GM19240 (cell line): ENCODE data around the gene MSRB1.
"Not testable (repeated sequence)": the region's sequence is repeated elsewhere in the genome, so short reads cannot be mapped to it uniquely, and the experiment has no call there.

Experiments
- DNase-seq: peaks from one replicate; pipeline ENCODE4 v3.0.0; 2011; ENCODE audit warnings: low spot score; ENCODE audit not compliant: insufficient read length

The MSRB1 gene

DNA sequence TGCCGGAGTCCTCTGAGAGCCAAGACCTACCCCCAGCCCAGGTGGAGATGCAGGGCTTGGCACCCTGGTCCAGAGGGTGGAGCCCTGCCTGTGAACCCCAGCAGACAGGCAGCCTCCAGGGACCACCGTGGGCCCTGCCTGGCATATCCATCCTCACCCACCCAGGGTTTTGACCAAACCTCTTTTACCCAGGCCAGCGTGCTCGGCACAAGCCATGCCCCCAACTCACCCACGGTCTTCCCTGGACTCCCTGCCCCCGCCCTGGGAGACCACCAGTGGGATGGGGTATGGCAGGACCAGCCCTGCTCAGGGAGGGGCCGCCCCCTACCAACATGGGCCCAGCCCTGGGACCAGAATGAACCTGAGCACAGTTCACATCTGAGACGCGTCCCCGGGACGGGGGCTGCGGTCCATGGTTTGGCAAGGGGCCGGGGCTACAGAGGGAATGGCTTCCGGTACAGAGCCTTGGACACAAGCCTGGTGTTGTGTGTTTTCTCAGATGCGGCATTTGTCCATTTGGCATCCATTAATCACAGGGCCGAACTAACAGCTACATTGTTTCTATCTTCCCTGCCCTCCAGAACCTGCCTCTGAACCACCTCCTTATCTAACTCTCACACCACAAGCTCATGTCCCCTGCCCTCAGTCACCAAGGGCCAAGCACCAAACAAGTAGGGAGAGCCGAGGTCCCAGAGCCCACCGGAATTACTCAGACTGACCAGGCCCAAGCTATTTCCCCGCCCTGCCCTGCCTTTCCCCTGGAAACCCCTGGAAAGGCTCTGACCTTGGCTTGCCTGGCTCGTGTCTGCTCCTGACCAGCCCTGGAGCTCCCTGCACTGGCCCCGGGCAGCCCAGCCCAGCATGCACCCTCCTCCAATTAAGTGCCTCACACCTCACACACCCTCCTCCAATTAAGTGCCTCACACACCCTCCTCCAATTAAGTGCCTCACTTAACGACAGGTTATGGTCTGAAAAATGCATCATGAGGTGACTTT is 38.9 kb downstream of the MSRB1 start:
- DNase-seq: no peak

DNA sequence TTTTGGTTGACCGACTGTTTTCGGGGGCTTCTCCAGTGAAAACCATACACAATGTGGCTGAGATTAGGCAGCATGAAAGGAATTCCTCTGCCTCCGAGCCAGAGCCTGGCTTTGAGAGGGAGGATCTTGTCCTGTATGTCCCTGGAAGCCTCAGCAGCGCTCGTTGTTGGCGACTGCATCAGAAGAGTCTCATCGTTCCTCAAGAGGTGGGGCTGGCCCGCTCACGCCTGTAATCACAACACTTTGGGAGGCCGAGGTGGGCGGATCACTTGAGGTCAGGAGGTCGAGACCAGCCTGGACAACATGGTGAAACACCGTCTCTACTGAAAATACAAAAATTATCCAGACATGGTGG is 39.8 kb downstream of the MSRB1 start:
- no peak for DNase-seq

DNA sequence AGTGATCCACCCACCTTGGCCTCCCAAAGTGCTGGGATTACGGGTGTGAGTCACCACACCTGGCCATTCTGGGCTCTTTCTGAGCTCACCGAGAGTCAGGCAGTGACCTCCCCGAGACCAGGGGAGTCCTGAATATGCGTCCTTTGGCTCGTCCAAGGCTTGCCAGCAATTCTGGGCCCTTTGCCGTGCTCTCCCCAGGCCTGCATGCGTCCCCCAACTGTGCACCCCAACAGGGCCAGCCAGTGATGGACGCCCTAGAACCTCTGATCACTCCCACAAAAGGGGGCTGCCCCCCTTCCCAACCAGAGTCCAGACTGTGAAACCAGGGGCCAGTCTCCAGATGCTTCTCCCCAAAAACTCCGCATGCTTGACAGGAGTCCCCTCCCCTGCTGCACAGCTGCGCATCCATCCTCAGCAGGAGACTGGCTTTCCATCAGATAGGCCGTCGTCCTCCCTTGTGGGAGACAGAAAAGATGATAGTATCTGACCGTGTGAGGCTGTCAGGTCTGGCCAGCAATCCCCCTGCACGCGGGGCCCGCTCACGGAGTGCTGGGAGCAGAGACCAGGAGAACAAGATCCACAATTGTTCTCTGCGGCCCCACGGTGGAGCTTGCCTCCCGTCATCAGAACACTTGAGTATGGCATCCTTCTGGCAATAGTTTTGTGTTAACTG is 40.3 kb downstream of the MSRB1 start:
- DNase-seq: no peak

DNA sequence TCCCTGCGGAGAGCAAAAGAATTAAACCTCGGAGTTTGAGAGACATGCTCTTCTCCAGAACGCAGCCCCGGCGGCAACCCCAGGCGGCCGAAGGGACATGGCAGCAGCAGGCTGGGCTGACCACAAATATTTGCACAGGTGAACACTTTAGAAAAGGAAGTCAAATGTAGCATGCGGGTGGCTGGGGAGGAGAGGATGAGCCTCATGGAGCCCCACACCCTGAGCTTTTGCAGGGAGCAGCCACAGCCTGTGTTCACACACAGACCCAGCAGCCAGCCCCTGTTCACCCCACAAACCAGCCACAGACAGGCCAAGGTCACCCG is 42.6 kb downstream of the MSRB1 start:
- no peak for DNase-seq

DNA sequence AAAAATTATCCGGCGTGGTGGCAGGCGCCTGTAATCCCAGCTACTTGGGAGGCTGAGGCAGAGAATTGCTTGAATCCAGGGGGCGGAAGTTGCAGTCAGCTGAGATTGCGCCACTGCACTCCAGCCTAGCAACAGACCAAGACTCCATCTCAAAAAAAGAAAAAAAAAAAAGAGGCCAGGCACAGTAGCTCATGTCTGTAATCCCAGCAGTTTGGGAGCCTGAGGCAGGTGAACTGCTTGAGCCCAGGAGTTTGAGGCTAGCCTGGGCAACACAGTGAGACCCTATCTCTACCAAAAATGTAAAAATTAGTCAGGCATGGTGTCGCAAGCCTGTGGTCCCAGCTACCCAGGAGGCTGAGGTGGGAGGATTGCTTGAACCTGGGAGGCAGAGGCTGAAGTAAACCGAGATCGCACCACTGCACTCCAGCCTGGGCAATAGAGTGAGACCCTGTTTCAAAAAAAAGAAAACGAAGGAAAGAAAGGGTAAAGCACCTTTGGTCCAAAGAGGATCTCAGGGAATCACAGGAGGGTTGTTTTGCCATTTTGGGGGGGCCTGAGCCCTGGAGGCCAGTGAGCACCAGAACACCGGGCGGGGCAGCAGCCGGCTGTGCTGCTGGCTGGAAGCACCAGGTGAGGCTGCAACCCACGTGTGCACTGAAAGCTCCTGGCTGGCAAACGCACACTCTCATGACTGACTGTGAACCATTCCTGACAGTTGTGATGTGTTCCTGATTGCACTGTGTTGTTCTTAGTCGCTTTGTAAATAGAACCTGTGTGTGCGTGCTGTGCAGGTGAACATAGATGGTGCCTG is 43.2 kb downstream of the MSRB1 start:
- DNase-seq: no peak

DNA sequence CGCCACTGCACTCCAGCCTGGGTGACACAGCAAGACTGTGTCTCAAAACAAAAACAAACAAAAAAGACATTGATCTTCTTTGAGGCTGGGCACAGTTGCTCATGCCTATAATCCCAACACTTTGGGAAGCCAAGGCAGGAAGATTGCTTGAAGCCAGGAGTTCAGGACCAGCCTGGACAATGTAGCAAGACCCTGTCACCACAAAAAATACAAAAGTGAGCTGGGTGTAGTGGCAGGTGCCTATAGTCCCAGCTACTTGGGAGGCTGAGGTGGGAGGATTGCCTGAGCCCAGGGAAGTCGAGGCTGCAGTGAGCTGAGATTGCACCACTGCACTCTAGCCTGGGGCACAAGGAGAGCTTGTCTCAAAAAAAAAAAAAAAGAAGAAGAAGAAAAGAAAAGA is 45.3 kb downstream of the MSRB1 start:
- not testable (repeated sequence) for DNase-seq

DNA sequence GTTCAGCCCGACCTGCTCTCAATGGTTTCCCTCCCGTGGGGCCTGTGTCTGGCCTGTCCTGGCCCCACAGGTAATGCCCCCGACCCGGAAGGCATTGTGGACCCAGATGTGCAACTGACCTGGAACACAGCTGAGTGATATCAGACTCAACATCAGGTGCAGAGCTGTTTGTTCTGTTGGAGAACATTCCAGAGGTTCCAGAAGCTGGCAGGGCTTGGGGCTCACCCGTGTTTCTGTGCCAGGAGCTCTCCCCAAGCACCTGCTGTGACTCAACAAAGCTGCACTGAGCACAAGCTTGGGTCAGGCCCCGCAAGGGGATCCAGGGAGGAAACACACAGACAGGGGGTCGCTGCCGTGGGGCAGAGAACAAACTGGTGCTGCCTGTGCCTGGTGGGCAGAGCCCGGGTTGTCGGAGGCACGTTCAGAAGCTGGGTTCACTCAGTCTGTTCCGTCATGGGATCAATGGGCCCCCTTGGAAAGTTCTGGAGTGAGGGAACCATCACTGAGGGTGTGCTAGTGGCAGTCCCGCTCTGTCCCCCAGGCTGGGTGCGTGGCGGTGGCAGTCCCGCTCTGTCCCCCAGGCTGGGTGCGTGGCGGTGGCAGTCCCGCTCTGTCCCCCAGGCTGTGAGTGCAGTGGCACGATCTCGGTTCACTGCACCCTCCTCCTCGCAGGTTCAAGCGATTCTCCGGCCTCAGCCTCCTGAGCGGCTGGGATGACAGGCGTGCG is 46.9 kb downstream of the MSRB1 start:
- DNase-seq: no peak

DNA sequence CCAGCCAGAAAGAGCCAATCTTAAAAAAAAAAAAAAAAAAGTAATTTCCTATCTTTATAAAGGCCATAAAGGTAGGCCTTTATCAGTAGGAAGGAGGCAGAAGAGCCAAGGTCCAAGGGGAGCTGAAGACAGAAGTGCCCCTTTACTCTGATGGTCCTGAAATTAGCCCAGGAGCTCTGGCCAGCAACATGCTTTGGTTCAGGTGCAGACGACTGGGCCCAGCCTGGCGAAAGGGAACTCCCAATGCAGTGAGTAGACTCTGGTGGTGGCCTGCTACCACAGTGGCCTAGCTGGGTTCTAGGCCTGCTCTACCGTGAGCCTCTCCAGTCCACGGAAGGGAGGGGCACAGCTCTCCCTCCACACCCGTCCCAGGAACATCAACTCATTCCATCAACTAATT is 47.9 kb downstream of the MSRB1 start:
- no peak for DNase-seq

DNA sequence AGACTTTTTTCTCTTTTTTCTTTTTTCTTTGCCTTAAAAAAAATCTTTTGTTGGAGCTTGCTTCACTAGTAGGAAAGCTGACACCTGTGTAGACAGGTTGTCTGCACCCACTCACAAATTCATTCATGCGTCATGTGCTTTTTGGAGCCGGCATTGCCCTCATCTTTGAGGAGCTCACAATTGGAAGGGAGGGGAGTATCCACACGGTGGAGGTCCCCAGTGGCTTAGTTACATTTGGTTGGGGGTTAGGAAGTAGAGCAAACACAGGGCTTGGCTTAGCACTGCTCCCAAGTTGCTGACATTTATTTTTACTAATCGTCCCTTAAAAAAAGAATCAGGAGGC is 52.3 kb downstream of the MSRB1 start:
- no peak for DNase-seq

DNA sequence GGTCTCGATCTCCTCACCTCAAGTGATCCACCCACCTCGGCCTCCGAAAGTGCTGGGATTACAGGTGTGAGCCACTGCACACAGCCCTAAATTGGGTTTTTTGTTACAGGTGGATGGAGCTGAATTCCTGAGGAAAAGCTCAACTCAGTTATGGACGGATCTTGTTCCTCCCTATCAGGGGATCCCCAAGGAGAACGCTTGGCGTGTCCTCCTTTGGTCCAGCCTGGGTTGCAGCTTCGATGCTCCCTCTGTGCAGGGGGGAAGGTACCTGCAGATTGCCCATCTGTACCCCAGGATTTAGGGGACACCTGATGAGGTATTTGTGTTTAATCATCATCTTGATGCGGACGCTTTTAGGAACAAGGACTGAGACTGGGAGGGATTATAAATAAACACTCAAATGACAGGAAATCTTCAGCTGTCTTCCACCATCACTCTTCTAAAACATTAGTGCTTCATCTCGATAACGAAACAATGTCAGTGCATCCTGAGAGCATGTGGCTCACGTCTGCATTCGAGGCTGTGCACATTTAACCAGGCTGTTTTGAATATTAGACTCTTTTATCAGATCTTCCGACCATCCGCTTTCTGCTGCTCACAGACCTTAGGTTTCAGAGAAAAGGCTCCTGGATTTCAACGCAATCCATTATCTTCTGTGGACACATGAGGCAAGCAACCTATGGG is 52.8 kb downstream of the MSRB1 start:
- no peak for DNase-seq
